Thoracic aorta (tissue), 2 donors: ENCODE results near the gene SPACA5. TPM values are rescaled to one million over a fixed set of nuclear protein-coding genes. Genes with fewer than 3 reads are reported as not detected.
A peak's percentile ranks its signal among the peaks of the same experiment; 100 is the strongest.
"Not testable (repeated sequence)": the region's sequence is repeated elsewhere in the genome, so short reads cannot be mapped to it uniquely, and the experiment has no call there.

Experiments used
- ATAC-seq: fragments of 150-250 bp; one replicate; pipeline ENCODE4 v1.8.0; 2017; ENCODE audit warnings: low read depth; ENCODE audit not compliant: insufficient number of reproducible peaks, low FRiP score
- DNase-seq: peaks from one replicate; pipeline ENCODE4 v3.0.0-alpha.2; 2020; ENCODE audit warnings: low spot score
- H3K27ac ChIP-seq, 2 donors: fragments of 200-600 bp; sonication (generic); 1 replicate in 1 of 2; 2 replicates in 1 of 2; pipeline ENCODE4 v1.5.1; 2016; ENCODE audit warnings: mild to moderate bottlenecking in 2 of 2, moderate library complexity in 2 of 2
- H3K27me3 ChIP-seq: fragments of 200-600 bp; sonication (generic); replicated peaks from 2 replicates; pipeline ENCODE4 v1.6.0; 2016; ENCODE audit warnings: mild to moderate bottlenecking; ENCODE audit not compliant: insufficient read depth
- H3K36me3 ChIP-seq: fragments of 200-600 bp; sonication (generic); one replicate; pipeline ENCODE4 v1.5.1; 2016
- H3K4me1 ChIP-seq, 2 donors: fragments of 200-600 bp; sonication (generic); 1 replicate in 1 of 2; 2 replicates in 1 of 2; pipeline versions ENCODE4 v1.5.1 to v1.6.0; 2016; ENCODE audit warnings: low read depth in 2 of 2, mild to moderate bottlenecking in 1 of 2; ENCODE audit not compliant: control insufficient read depth in 1 of 2
- H3K4me3 ChIP-seq: fragments of 200-600 bp; sonication (generic); 2 replicates; pipeline ENCODE4 v1.5.1; 2016; ENCODE audit warnings: mild to moderate bottlenecking
- H3K9me3 ChIP-seq: fragments of 200-600 bp; sonication (generic); 2 replicates; pipeline ENCODE4 v1.5.1; 2016
- CTCF ChIP-seq: fragments of 200-600 bp; sonication (generic); IDR thresholded peaks from one replicate; pipeline ENCODE4 v1.5.1; 2019; ENCODE audit warnings: antibody characterized with exemption
- total RNA-seq, 2 donors: library from RNA; depleted of rRNA; stranded (reverse); fragments of >200 nt; gene quantifications; one replicate each; pipeline versions ENCODE4 v1.1.0 to v1.2.3, GENCODE V29; 2016

The SPACA5 gene
- total RNA-seq, 2 donors from 2014 or later = not detected

GRCh38 chrX:48021026-48021900 is 14.5 kb downstream of the SPACA5 start:
- H3K9me3 ChIP-seq = no peaks in the 10 kb centered on the region
- H3K36me3 ChIP-seq = no peaks in the 10 kb centered on the region
- H3K4me3 ChIP-seq = peak overlapping the region; percentile 72
- DNase-seq (no peak), ATAC-seq (peak; percentile 85)
- H3K27me3 ChIP-seq = no peaks in the 10 kb centered on the region
- H3K4me1 ChIP-seq = no peaks in the 10 kb centered on the region
- no peak for TF ChIP-seq CTCF
- peak overlapping the region; percentile 77 to 85 for H3K27ac ChIP-seq

DNA sequence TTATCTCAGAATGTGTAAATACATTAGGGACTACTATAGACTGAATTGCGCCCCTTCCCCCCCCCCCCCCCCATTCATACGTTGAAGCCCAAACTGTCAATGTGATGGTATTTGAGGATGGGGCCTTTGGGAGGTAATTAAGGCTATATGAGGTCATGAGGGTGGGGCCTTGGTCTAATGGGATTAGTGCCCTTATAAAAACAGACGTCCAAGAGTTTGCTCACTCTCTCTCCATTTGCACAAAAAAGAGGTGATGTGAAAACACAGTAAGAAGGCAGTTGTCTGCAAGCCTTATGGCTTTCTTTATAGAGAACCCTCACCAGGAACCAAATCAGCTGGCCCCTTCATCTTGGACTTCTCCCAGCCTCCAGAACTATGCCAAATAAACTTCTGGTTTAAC is 15.3 kb downstream of the SPACA5 start:
- H3K4me1 ChIP-seq = no peaks in the 10 kb centered on the region
- no peak for TF ChIP-seq CTCF
- H3K9me3 ChIP-seq = no peaks in the 10 kb centered on the region
- peak overlapping the region; percentile 72 for H3K4me3 ChIP-seq
- ATAC-seq (no peak), DNase-seq (no peak)
- peak overlapping the region; percentile 77 to 85 for H3K27ac ChIP-seq
- H3K36me3 ChIP-seq = no peaks in the 10 kb centered on the region
- H3K27me3 ChIP-seq = no peaks in the 10 kb centered on the region

DNA sequence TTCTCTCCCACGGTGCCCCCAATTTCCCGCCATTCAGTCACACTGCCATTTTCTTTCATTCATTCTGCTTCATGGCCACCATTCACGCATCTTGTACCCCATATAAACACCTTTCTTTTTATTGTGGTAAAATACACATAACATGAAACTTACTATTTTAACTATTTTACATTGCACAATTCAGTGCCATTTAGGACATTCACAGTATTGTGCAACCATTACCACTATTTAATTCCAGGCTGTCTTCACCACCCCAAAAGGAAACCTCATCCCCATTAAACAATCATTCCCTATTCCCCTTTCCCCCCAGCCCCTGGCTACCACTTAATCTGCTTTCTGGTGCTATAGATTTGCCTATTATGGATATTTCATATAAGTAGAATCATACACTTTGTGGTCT is 15.9 kb downstream of the SPACA5 start:
- TF ChIP-seq CTCF = no peak
- H3K4me1 ChIP-seq = no peaks in the 10 kb centered on the region
- H3K27ac ChIP-seq = no peak overlapping the region
- H3K27me3 ChIP-seq = no peaks in the 10 kb centered on the region
- no peak overlapping the region for H3K4me3 ChIP-seq
- H3K9me3 ChIP-seq = no peaks in the 10 kb centered on the region
- no peaks in the 10 kb centered on the region for H3K36me3 ChIP-seq
- ATAC-seq (no peak), DNase-seq (no peak)

- peak; percentile 48 for TF ChIP-seq CTCF
- no peak for ATAC-seq
- Histone ChIP-seq H3K27me3 (no peaks in the 10 kb centered on the region), H3K4me3 (no peak overlapping the region), H3K9me3 (no peaks in the 10 kb centered on the region), H3K27ac (no peak overlapping the region), H3K4me1 (no peaks in the 10 kb centered on the region), H3K36me3 (no peaks in the 10 kb centered on the region)
- DNase-seq = no peak
Observed at GRCh38 chrX:48025561-48025960, 18.8 kb downstream of the SPACA5 start.

- H3K36me3 ChIP-seq, ATAC-seq, H3K27ac ChIP-seq, H3K9me3 ChIP-seq, H3K4me3 ChIP-seq, H3K27me3 ChIP-seq, H3K4me1 ChIP-seq, DNase-seq: not testable (repeated sequence)
Observed at GRCh38 chrX:48027545-48027944, 20.8 kb downstream of the SPACA5 start.
